ENCODE measurements around the gene MRPL58.
A peak's percentile ranks its signal among the peaks of the same experiment; 100 is the strongest.

The MRPL58 gene

DNA sequence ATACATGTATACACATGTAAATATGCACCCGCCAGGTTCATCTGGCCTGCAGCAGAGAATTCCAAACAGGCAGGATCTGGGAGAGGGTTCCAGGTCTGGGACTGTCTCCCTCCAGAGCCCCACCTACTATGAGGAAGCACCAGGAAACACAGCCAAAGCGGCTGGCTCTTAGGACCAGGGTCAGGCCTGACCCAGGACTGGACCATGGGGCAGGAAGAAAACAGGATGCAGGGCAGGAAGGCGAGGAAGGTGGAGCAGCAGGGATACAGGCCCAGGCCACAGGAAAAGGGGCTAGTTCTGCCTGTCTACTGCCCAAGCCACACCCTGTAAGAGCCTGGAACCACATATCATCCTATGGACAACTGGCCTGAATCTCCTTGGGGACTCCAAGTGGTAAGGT, 42.1 kb upstream of the MRPL58 start:
- DNase-seq (ENCODE audit: extremely low spot score): no peak
- POLR2A ChIA-PET: interaction anchor here (0.9 to 4.9 kb wide), 5 partner anchors 8 to 97 kb away, joined by 3 to 60 read pairs (median 15); partner anchors contain the start of genes CDR2L, FDXR and MRPL58
- CTCF ChIA-PET: interaction anchor here (1.2 to 4.9 kb wide), 2 partner anchors 9 to 12 kb away, joined by 4 to 40 read pairs; no protein-coding TSS in a partner anchor
- TF ChIP-seq SUZ12 (IDR thresholded peaks at IDR 0.05): no peak
- no peak for TF ChIP-seq NFRKB (IDR thresholded peaks at IDR 0.05)
- no peak for TF ChIP-seq CTBP1 (IDR thresholded peaks at IDR 0.05; ENCODE audit: borderline replicate concordance)
- TF ChIP-seq FOXA1 (IDR thresholded peaks at IDR 0.05): no peak
- no peak for TF ChIP-seq ZNF384 (IDR thresholded peaks at IDR 0.05)
- TF ChIP-seq TARDBP (IDR thresholded peaks at IDR 0.05): no peak
- no peak for TF ChIP-seq BHLHE40 (IDR thresholded peaks at IDR 0.05; ENCODE audit: borderline replicate concordance)
- TF ChIP-seq FOXK2 (IDR thresholded peaks at IDR 0.05): no peak
- no peak for TF ChIP-seq HDGF (IDR thresholded peaks at IDR 0.05; ENCODE audit: borderline replicate concordance)

DNA sequence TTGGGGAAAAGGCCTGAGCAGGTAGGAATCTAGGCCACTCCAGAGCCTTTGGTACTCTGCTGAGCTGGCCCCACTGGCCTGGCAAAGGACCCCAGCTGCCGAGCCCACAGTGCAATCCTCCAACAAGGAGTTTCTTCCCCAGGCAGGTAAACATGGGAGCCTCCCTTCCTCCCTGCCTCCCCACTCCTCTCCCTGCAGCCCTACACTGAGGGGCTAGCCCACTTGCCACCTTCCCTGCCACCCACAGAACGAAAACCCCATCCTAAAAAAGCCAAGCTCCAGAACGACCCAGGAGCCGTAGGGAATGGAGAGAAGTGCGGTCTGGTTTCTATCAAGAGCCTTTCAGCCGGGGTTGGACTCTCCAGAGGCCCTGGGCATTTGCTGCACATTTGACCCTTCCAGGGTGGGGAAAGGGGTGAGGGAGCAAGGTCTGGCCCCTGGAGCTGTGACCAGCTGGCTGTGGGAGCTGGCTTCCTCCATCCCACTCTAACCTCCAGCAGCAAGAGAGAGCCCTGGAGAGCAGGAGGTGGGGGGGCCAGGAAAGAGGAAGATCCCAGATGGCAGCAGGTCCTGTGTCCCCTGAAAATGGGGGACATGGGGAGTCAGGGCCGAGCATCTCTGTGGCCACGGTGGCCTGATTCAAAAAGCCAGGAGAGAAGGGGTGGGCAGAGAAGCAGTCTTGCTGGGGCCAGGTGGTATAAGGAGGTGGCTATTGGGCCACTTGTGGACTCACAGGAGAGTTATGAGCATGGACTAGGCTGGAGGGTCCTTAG, 41.2 kb upstream of the MRPL58 start:
- POLR2A ChIA-PET: interaction anchor here (0.9 to 4.9 kb wide), 8 partner anchors 9 to 119 kb away, joined by 3 to 60 read pairs (median 10); partner anchors contain the start of genes CDR2L, FDXR, MRPL58 and USH1G
- TF ChIP-seq LEF1 (IDR thresholded peaks at IDR 0.05; ENCODE audit: borderline replicate concordance): no peak
- TF ChIP-seq, protein P1, sequence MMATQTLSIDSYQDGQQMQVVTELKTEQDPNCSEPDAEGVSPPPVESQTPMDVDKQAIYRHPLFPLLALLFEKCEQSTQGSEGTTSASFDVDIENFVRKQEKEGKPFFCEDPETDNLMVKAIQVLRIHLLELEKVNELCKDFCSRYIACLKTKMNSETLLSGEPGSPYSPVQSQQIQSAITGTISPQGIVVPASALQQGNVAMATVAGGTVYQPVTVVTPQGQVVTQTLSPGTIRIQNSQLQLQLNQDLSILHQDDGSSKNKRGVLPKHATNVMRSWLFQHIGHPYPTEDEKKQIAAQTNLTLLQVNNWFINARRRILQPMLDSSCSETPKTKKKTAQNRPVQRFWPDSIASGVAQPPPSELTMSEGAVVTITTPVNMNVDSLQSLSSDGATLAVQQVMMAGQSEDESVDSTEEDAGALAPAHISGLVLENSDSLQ (IDR thresholded peaks at IDR 0.05): no peak
- no peak for TF ChIP-seq NFRKB (IDR thresholded peaks at IDR 0.05)
- no peak for TF ChIP-seq FOXA1 (IDR thresholded peaks at IDR 0.05)
- TF ChIP-seq BHLHE40 (IDR thresholded peaks at IDR 0.05; ENCODE audit: borderline replicate concordance): no peak
- no peak for TF ChIP-seq ZNF384 (IDR thresholded peaks at IDR 0.05)
- no peak for TF ChIP-seq ELF4 (IDR thresholded peaks at IDR 0.05)
- TF ChIP-seq SUZ12 (IDR thresholded peaks at IDR 0.05): no peak
- no peak for TF ChIP-seq FOXK2 (IDR thresholded peaks at IDR 0.05)
- no peak for TF ChIP-seq L3MBTL2 (conservative IDR thresholded peaks at IDR 0.05)
- TF ChIP-seq CTBP1 (IDR thresholded peaks at IDR 0.05; ENCODE audit: borderline replicate concordance): no peak
- no peak for TF ChIP-seq FOXM1 (IDR thresholded peaks at IDR 0.05; ENCODE audit: borderline replicate concordance)
- no peak for TF ChIP-seq SP1 (IDR thresholded peaks at IDR 0.05)
- no peak for TF ChIP-seq HDGF (IDR thresholded peaks at IDR 0.05; ENCODE audit: borderline replicate concordance)
- no peak for TF ChIP-seq ARNT (IDR thresholded peaks at IDR 0.05)
- no peak for TF ChIP-seq TARDBP (IDR thresholded peaks at IDR 0.05)
- DNase-seq (ENCODE audit: extremely low spot score): no peak
- CTCF ChIA-PET: interaction anchor here (1.2 to 4.9 kb wide), 2 partner anchors 10 to 13 kb away, joined by 4 to 40 read pairs; no protein-coding TSS in a partner anchor

DNA sequence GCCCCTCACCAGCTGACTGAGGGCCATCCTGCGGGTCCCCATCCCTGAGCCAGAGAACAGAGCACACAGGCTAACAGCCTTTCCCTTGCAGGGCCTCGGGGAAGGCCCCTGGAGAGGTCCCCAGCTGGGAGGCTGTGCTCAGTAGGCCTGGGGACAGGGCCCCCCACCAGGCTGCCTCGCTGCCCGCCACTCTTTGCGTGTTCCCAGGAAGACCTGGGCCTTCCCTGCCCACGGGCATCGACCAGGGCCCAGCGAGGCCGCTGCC, 40.7 kb upstream of the MRPL58 start:
- CTCF ChIA-PET: interaction anchor here (1.2 to 4.9 kb wide), 2 partner anchors 10 to 14 kb away, joined by 4 to 40 read pairs; no protein-coding TSS in a partner anchor
- TF ChIP-seq SP1 (IDR thresholded peaks at IDR 0.05): no peak
- no peak for TF ChIP-seq HDGF (IDR thresholded peaks at IDR 0.05; ENCODE audit: borderline replicate concordance)
- no peak for TF ChIP-seq FOXA1 (IDR thresholded peaks at IDR 0.05)
- TF ChIP-seq CTBP1 (IDR thresholded peaks at IDR 0.05; ENCODE audit: borderline replicate concordance): no peak
- TF ChIP-seq L3MBTL2 (conservative IDR thresholded peaks at IDR 0.05): no peak
- TF ChIP-seq, protein P1 (IDR thresholded peaks at IDR 0.05): no peak
- TF ChIP-seq SUZ12 (IDR thresholded peaks at IDR 0.05): no peak
- TF ChIP-seq ARNT (IDR thresholded peaks at IDR 0.05): no peak
- no peak for TF ChIP-seq LEF1 (IDR thresholded peaks at IDR 0.05; ENCODE audit: borderline replicate concordance)
- no peak for TF ChIP-seq FOXM1 (IDR thresholded peaks at IDR 0.05; ENCODE audit: borderline replicate concordance)
- TF ChIP-seq BHLHE40 (IDR thresholded peaks at IDR 0.05; ENCODE audit: borderline replicate concordance): no peak
- POLR2A ChIA-PET: interaction anchor here (1.2 to 4.9 kb wide), 9 partner anchors 12 to 234 kb away, joined by 3 to 60 read pairs (median 6); partner anchors contain the start of genes CDR2L, FDXR, MRPL58 and NUP85
- no peak for DNase-seq (ENCODE audit: extremely low spot score)

DNA sequence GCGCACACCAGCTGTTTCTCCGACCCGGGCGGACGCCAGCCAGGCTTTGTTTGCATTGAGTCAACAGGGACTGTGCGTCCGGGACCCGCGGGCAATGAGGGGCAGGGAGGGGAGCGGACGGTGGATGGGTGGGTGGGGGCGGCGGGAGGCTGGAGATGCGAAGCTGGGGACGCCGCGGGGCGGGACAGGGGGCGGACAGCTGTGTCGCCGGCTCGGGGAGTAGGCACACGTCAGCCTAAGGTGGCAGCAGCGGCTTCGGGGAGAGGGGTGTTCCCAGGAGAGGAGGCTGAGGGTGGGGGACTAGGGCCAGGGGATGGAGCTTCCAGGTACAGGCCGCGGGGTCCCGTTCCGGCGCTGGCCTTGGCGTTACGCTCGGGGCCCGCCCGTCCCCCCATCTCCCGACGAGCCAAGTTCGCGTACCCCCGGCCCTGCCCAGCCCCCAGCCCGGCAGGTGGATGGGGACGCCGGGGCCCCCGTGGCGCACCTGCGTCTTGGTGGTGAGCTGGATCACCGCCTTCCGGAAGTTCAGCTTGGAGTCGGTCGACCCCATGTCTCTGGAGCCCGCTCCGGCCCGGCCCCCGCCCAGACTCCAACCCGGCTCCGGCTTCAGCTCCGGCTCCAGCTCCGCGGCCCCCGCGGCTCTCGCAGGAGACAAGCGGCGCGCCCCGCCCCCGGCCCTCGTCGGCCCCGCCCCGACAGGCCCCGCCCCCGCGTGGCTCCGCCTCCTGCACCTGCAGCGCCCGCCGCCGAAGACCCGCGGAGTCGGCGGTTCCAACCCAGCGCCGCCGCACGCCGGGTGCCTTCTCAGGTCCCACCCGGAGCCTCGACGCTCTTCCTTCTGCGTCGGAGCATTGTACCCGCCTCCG, 40.1 kb upstream of the MRPL58 start, which contains the start of gene HID1:
HID1 (minus strand) TSS at position 653 of the 866 bp plus-strand sequence; CDS start at position 550, 103 bp downstream.
- CTCF ChIA-PET: interaction anchor here (1.1 to 4.9 kb wide), 4 partner anchors 9 to 16 kb away, joined by 5 to 40 read pairs (median 8); partner anchors contain the start of gene CDR2L
- DNase-seq (ENCODE audit: extremely low spot score): peak; percentile 93
- POLR2A ChIA-PET: interaction anchor here (0.7 to 4.9 kb wide), 15 partner anchors 10 to 298 kb away, joined by 3 to 60 read pairs (median 5); partner anchors contain the start of genes ARMC7, CDR2L, FDXR and MIF4GD
- no peak for TF ChIP-seq ELF4 (IDR thresholded peaks at IDR 0.05)
- TF ChIP-seq ARNT (IDR thresholded peaks at IDR 0.05): no peak
- no peak for TF ChIP-seq FOXA1 (IDR thresholded peaks at IDR 0.05)
- no peak for TF ChIP-seq L3MBTL2 (conservative IDR thresholded peaks at IDR 0.05)
- TF ChIP-seq NFRKB (IDR thresholded peaks at IDR 0.05): no peak
- no peak for TF ChIP-seq HDGF (IDR thresholded peaks at IDR 0.05; ENCODE audit: borderline replicate concordance)
- no peak for TF ChIP-seq TARDBP (IDR thresholded peaks at IDR 0.05)
- TF ChIP-seq ZNF384 (IDR thresholded peaks at IDR 0.05): no peak
- no peak for TF ChIP-seq SUZ12 (IDR thresholded peaks at IDR 0.05)
- no peak for TF ChIP-seq FOXM1 (IDR thresholded peaks at IDR 0.05; ENCODE audit: borderline replicate concordance)
- TF ChIP-seq FOXK2 (IDR thresholded peaks at IDR 0.05): no peak
- TF ChIP-seq SP1 (IDR thresholded peaks at IDR 0.05): no peak
- TF ChIP-seq, protein P1 (IDR thresholded peaks at IDR 0.05): no peak
- no peak for TF ChIP-seq CTBP1 (IDR thresholded peaks at IDR 0.05; ENCODE audit: borderline replicate concordance)
- no peak for TF ChIP-seq LEF1 (IDR thresholded peaks at IDR 0.05; ENCODE audit: borderline replicate concordance)
- TF ChIP-seq BHLHE40 (IDR thresholded peaks at IDR 0.05; ENCODE audit: borderline replicate concordance): no peak
